ENCODE results near the gene NMT1. TPM values are rescaled to one million over a fixed set of nuclear protein-coding genes. Genes with fewer than 3 reads are reported as not detected.

NMT1 gene
- total and polyA plus RNA-seq, 2 of the 13 experiments (the other 11 are each of a cell fraction or from before 2014, with no cell fraction given) = 75.7 to 142 TPM

GRCh38 chr17:45149037-45149668, 88.0 kb downstream of the NMT1 start (continued):
- TF ChIP-seq REST (IDR thresholded peaks at IDR 0.05; ENCODE audit: borderline replicate concordance in 1 of 2, low read depth in 1 of 2, low read length in 2 of 2) (peak in 1 of 2 experiments; percentile 59; a peak in 1 of 4 replicates), ZNF557 (CRISPR knock-in tag; IDR thresholded peaks at IDR 0.05) (peak; percentile 87; the same call in 1 of the 2 replicates), SIN3A (IDR thresholded peaks at IDR 0.05; ENCODE audit: borderline replicate concordance, low read depth, low read length) (peak; percentile 67; the same call in 1 of the 2 replicates), HNRNPLL (IDR thresholded peaks at IDR 0.05; ENCODE audit: low read depth, low read length, poor library complexity, severe bottlenecking) (no peak), NFE2L2 (IDR thresholded peaks at IDR 0.05; ENCODE audit: low read length) (no peak), ZNF781 (CRISPR knock-in tag; IDR thresholded peaks at IDR 0.05; ENCODE audit: borderline replicate concordance, not compliant biosample characterization) (no peak), ZFP90 (CRISPR knock-in tag; IDR thresholded peaks at IDR 0.05; ENCODE audit: borderline replicate concordance) (0 out of 2 replicates have a peak, but pooled peaks have one; percentile 73), ZNF709 (CRISPR knock-in tag; IDR thresholded peaks at IDR 0.05) (no peak), ZNF841 (CRISPR knock-in tag; IDR thresholded peaks at IDR 0.05; ENCODE audit: borderline replicate concordance) (no peak; the same call in 1 of the 2 replicates), ZNF574 (CRISPR knock-in tag; IDR thresholded peaks at IDR 0.05) (0 out of 2 replicates have a peak, but pooled peaks have one; percentile 37), TFDP2 (CRISPR knock-in tag; IDR thresholded peaks at IDR 0.05) (peak; percentile 54; the same call in 1 of the 2 replicates), MAX (IDR thresholded peaks at IDR 0.05) (peak; percentile 12), CBX5 (CRISPR knock-in tag; IDR thresholded peaks at IDR 0.05; ENCODE audit: borderline replicate concordance) (peak; percentile 90), CREB1 (IDR thresholded peaks at IDR 0.05) (no peak), CREB1 (CRISPR knock-in tag; IDR thresholded peaks at IDR 0.05) (no peak), CEBPG (CRISPR knock-in tag; IDR thresholded peaks at IDR 0.05) (peak; percentile 35; the same call in 1 of the 2 replicates), TP53 (CRISPR knock-in tag; conservative IDR thresholded peaks at IDR 0.05) (no peak; the same call in 1 of the 2 replicates), RCOR2 (CRISPR knock-in tag; IDR thresholded peaks at IDR 0.05) (no peak), NFIC (IDR thresholded peaks at IDR 0.05; ENCODE audit: low read length) (0 out of 2 replicates have a peak, but pooled peaks have one; percentile 8), ZNF329 (CRISPR knock-in tag; IDR thresholded peaks at IDR 0.05; ENCODE audit: low read depth) (no peak), ZBTB38 (CRISPR knock-in tag; IDR thresholded peaks at IDR 0.05) (peak; percentile 35), ZNF205 (CRISPR knock-in tag; IDR thresholded peaks at IDR 0.05) (peak; percentile 46), ZNF749 (CRISPR knock-in tag; IDR thresholded peaks at IDR 0.05; ENCODE audit: borderline replicate concordance) (no peak), RFX3 (CRISPR knock-in tag; IDR thresholded peaks at IDR 0.05) (no peak)

Measured in HepG2 (cell line).